ENCODE data around the gene GPR15.

Gene GPR15

DNA sequence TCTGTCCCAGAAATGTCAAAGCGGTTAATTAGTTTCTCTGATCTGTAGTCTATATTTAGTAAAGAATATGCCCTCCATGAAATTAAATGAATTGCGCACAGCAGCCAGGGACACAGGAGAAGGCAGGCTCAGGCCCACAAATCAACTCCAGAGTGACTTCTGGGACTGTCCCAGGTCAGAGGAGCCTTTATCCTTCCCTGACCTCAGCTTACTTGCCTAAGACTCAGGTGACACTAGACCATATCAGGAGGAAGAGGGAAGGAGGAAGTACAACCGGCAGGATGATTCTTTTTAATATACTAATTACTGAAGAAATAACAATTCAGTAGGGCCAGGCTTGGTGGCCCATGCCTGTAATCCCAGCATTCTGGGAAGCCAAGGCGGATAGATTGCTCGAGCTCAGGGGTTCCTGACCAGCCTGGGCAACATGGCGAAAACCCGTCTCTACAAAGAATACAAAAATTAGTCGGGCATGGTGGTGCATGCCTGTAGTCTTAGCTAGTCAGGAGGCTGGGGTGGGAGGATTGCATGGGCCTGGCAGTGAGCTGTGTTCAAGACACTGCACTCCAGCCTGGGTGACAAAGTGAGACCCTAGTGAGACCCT is 1.8 kb upstream of the GPR15 start:
- Histone ChIP-seq H3K9me3 (ENCODE audit: control insufficient read depth in 2 of 2, low read length in 2 of 2) (no peaks in the 10 kb centered on the region), H3K9ac (ENCODE audit: low read depth in 1 of 2, low read length in 2 of 2) (no peak overlapping the region), H3K27me3 (ENCODE audit: control insufficient read depth in 2 of 2, insufficient read depth in 2 of 2, low read length in 2 of 2) (no peaks in the 10 kb centered on the region), H3K4me3 (ENCODE audit: low read length in 2 of 2) (peak overlapping the region in 1 of 2 donors; percentile 37), H3K27ac (ENCODE audit: low read depth in 2 of 2, low read length in 2 of 2) (peak overlapping the region in 1 of 2 donors; percentile 57), H3K36me3 (ENCODE audit: control insufficient read depth in 2 of 2, insufficient read depth in 2 of 2, low read length in 2 of 2) (no peaks in the 10 kb centered on the region), H3K4me1 (ENCODE audit: control insufficient read depth in 2 of 2, insufficient read depth in 2 of 2, low read length in 2 of 2) (no peaks in the 10 kb centered on the region)

DNA sequence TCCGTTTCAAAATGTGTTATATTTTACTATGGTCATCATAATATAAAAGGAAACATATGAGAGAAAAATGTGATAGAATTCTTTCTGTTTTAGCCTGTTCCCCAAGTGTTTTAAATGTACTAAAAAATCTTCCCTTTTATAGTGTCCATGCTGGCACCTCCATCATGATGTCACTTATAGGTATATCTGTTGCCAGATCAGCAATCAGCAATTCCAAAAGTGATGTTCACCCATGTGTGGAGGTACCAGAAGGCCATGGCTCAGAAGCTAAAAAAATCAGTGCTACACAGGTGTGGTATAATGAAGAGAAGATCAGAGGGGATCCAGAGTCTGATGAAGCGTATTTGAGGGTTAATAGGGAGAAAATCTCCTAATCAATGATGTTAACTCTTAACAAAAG is 1.1 kb upstream of the GPR15 start:
- Histone ChIP-seq H3K9ac (ENCODE audit: low read depth in 1 of 2, low read length in 2 of 2) (no peak overlapping the region), H3K27me3 (ENCODE audit: control insufficient read depth in 2 of 2, insufficient read depth in 2 of 2, low read length in 2 of 2) (no peaks in the 10 kb centered on the region), H3K4me3 (ENCODE audit: low read length in 2 of 2) (peak overlapping the region in 1 of 2 donors; percentile 10), H3K9me3 (ENCODE audit: control insufficient read depth in 2 of 2, low read length in 2 of 2) (no peaks in the 10 kb centered on the region), H3K27ac (ENCODE audit: low read depth in 2 of 2, low read length in 2 of 2) (peak overlapping the region in 1 of 2 donors; percentile 24), H3K36me3 (ENCODE audit: control insufficient read depth in 2 of 2, insufficient read depth in 2 of 2, low read length in 2 of 2) (no peaks in the 10 kb centered on the region), H3K4me1 (ENCODE audit: control insufficient read depth in 2 of 2, insufficient read depth in 2 of 2, low read length in 2 of 2) (no peaks in the 10 kb centered on the region)

DNA sequence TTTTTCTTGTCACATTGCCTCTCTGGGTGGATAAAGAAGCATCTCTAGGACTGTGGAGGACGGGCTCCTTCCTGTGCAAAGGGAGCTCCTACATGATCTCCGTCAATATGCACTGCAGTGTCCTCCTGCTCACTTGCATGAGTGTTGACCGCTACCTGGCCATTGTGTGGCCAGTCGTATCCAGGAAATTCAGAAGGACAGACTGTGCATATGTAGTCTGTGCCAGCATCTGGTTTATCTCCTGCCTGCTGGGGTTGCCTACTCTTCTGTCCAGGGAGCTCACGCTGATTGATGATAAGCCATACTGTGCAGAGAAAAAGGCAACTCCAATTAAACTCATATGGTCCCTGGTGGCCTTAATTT is 478 bp downstream of the GPR15 start:
- Histone ChIP-seq H3K27ac (ENCODE audit: low read depth in 2 of 2, low read length in 2 of 2) (peak overlapping the region; percentile 68 to 76), H3K9ac (ENCODE audit: low read depth in 1 of 2, low read length in 2 of 2) (peak overlapping the region; percentile 50 to 66), H3K4me3 (ENCODE audit: low read length in 2 of 2) (peak overlapping the region; percentile 45 to 65), H3K4me1 (ENCODE audit: control insufficient read depth in 2 of 2, insufficient read depth in 2 of 2, low read length in 2 of 2) (no peaks in the 10 kb centered on the region), H3K9me3 (ENCODE audit: control insufficient read depth in 2 of 2, low read length in 2 of 2) (no peaks in the 10 kb centered on the region), H3K27me3 (ENCODE audit: control insufficient read depth in 2 of 2, insufficient read depth in 2 of 2, low read length in 2 of 2) (no peaks in the 10 kb centered on the region), H3K36me3 (ENCODE audit: control insufficient read depth in 2 of 2, insufficient read depth in 2 of 2, low read length in 2 of 2) (no peaks in the 10 kb centered on the region)

DNA sequence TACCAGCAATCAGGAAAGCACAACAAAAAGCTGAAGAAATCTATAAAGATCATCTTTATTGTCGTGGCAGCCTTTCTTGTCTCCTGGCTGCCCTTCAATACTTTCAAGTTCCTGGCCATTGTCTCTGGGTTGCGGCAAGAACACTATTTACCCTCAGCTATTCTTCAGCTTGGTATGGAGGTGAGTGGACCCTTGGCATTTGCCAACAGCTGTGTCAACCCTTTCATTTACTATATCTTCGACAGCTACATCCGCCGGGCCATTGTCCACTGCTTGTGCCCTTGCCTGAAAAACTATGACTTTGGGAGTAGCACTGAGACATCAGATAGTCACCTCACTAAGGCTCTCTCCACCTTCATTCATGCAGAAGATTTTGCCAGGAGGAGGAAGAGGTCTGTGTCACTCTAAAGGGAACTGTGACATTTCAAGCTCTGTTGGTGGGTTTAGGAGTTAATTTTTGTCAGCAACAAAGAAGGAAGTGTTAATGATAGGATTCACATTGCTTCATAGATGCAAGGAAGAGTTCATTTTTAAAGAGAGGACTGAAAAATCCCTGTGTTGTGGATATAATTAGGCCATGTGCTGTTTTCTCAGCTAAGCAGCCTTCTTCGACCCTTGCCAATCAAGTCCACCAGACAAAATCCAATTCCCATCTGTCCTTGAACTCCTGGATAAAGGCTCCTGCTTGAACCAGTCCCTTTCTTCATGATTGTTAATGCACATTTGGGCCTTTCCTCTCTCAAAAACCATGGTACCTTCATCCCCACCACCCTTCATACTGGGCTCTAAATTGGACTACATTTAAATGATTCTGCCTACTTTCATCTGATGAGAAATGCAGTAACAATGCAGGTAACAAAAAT is 1.2 kb downstream of the GPR15 start:
- Histone ChIP-seq H3K27ac (ENCODE audit: low read depth in 2 of 2, low read length in 2 of 2) (peak overlapping the region; percentile 68 to 76), H3K27me3 (ENCODE audit: control insufficient read depth in 2 of 2, insufficient read depth in 2 of 2, low read length in 2 of 2) (no peaks in the 10 kb centered on the region), H3K36me3 (ENCODE audit: control insufficient read depth in 2 of 2, insufficient read depth in 2 of 2, low read length in 2 of 2) (no peaks in the 10 kb centered on the region), H3K9me3 (ENCODE audit: control insufficient read depth in 2 of 2, low read length in 2 of 2) (no peaks in the 10 kb centered on the region), H3K4me1 (ENCODE audit: control insufficient read depth in 2 of 2, insufficient read depth in 2 of 2, low read length in 2 of 2) (no peaks in the 10 kb centered on the region), H3K4me3 (ENCODE audit: low read length in 2 of 2) (peak overlapping the region; percentile 45 to 65), H3K9ac (ENCODE audit: low read depth in 1 of 2, low read length in 2 of 2) (peak overlapping the region; percentile 50 to 66)

DNA sequence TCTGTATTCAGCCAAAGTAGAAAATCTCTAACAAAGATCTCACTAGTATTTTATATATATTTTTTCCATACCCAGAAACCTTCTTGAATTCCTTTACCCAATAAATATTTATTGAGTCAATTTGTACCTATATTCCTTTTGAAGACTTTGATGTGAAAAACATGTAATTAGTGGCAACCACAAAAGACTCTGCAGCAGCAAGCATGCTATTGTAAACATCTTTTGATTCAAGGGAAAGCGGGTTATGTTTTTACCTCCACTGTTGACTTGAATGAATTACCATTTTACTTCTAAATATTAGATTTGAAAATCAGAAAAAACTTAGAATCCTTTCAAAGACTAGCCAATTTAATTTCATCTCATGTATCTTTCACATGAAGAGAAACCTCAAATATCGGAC is 2.4 kb downstream of the GPR15 start:
- Histone ChIP-seq H3K36me3 (ENCODE audit: control insufficient read depth in 2 of 2, insufficient read depth in 2 of 2, low read length in 2 of 2) (no peaks in the 10 kb centered on the region), H3K4me3 (ENCODE audit: low read length in 2 of 2) (peak overlapping the region in 1 of 2 donors; percentile 65), H3K27me3 (ENCODE audit: control insufficient read depth in 2 of 2, insufficient read depth in 2 of 2, low read length in 2 of 2) (no peaks in the 10 kb centered on the region), H3K9ac (ENCODE audit: low read depth in 1 of 2, low read length in 2 of 2) (no peak overlapping the region), H3K9me3 (ENCODE audit: control insufficient read depth in 2 of 2, low read length in 2 of 2) (no peaks in the 10 kb centered on the region), H3K4me1 (ENCODE audit: control insufficient read depth in 2 of 2, insufficient read depth in 2 of 2, low read length in 2 of 2) (no peaks in the 10 kb centered on the region), H3K27ac (ENCODE audit: low read depth in 2 of 2, low read length in 2 of 2) (peak overlapping the region in 1 of 2 donors; percentile 17)

DNA sequence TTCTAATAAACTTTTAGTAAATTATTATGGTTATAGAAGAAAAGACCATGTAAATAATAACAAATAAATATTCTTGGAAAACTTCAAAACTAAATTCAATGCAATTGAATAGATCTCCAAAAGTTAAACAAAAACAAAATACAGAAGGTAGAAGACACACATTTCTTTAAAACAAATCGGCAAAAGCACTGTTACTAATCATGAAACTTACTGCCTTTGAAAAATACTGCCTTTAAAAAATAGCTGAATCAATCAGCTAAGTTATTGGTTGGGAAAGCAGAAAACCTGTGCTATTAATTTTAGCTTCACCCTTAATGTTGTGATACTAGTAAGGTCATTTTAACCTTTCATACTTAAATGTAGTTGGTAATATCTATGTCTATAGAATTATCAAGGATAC is 3.0 kb downstream of the GPR15 start:
- Histone ChIP-seq H3K27me3 (ENCODE audit: control insufficient read depth in 2 of 2, insufficient read depth in 2 of 2, low read length in 2 of 2) (no peaks in the 10 kb centered on the region), H3K4me1 (ENCODE audit: control insufficient read depth in 2 of 2, insufficient read depth in 2 of 2, low read length in 2 of 2) (no peaks in the 10 kb centered on the region)

DNA sequence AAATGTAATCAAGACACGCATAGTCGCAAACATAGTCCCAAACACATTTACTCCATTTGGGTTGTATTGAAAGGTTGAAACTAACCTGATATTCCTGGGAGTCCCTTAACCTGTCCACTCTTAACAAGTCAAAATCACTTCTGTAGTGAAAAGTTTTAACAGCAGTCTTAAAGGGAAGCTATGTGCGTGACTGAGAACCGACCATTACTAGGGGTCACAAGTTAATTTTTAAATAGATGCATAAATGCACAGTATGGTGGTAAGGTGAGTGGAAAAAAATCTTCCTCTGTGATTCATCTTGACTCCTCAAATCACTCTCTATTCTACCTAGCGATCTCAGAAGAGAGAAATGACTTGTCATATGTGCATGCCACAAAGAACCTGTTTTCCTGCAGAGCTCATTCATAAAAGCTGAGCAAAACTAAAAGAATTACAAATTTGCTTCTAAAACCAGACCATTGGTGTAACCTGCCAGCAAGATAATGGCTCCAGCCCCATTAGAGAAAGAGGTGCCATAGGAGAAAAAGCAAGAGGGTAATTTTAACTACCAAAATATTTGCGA is 4.8 kb downstream of the GPR15 start:
- peak overlapping the region in 1 of 2 donors; percentile 1 for H3K4me3 ChIP-seq (ENCODE audit: low read length in 2 of 2)

More for the DNA sequence above, 3.0 kb downstream of the GPR15 start:
- Histone ChIP-seq H3K36me3 (ENCODE audit: control insufficient read depth in 2 of 2, insufficient read depth in 2 of 2, low read length in 2 of 2) (no peaks in the 10 kb centered on the region), H3K9me3 (ENCODE audit: control insufficient read depth in 2 of 2, low read length in 2 of 2) (no peaks in the 10 kb centered on the region), H3K4me3 (ENCODE audit: low read length in 2 of 2) (peak overlapping the region in 1 of 2 donors; percentile 65), H3K27ac (ENCODE audit: low read depth in 2 of 2, low read length in 2 of 2) (peak overlapping the region in 1 of 2 donors; percentile 22), H3K9ac (ENCODE audit: low read depth in 1 of 2, low read length in 2 of 2) (no peak overlapping the region)

DNA sequence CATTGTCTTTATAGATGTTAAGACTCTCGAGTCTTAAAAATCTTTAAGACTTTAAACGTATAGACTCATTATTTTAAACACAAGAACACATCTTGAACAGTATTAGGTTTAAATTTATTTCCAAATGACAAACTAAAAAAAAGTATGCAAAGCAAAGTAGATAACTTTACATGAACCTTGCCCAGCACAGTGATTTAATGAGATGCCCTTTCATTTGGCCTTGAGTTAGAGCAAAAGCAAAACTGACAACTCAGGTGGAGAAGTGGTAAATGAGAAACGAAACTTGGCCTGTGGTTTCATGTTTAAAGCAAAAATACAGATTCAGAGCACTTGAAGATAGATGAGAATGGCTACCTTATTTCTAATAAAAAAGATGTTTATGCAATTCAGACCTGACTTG is 8.6 kb downstream of the GPR15 start:
- H3K9ac ChIP-seq (ENCODE audit: low read depth in 1 of 2, low read length in 2 of 2) = no peak overlapping the region
- H3K27ac ChIP-seq (ENCODE audit: low read depth in 2 of 2, low read length in 2 of 2) = no peak overlapping the region
- H3K36me3 ChIP-seq (ENCODE audit: control insufficient read depth in 2 of 2, insufficient read depth in 2 of 2, low read length in 2 of 2) = no peaks in the 10 kb centered on the region
- no peaks in the 10 kb centered on the region for H3K4me1 ChIP-seq (ENCODE audit: control insufficient read depth in 2 of 2, insufficient read depth in 2 of 2, low read length in 2 of 2)
- no peaks in the 10 kb centered on the region for H3K27me3 ChIP-seq (ENCODE audit: control insufficient read depth in 2 of 2, insufficient read depth in 2 of 2, low read length in 2 of 2)
- no peaks in the 10 kb centered on the region for H3K9me3 ChIP-seq (ENCODE audit: control insufficient read depth in 2 of 2, low read length in 2 of 2)
- H3K4me3 ChIP-seq (ENCODE audit: low read length in 2 of 2) = no peak overlapping the region

More for the DNA sequence above, 4.8 kb downstream of the GPR15 start:
- Histone ChIP-seq H3K4me1 (ENCODE audit: control insufficient read depth in 2 of 2, insufficient read depth in 2 of 2, low read length in 2 of 2) (no peaks in the 10 kb centered on the region), H3K9me3 (ENCODE audit: control insufficient read depth in 2 of 2, low read length in 2 of 2) (no peaks in the 10 kb centered on the region), H3K27me3 (ENCODE audit: control insufficient read depth in 2 of 2, insufficient read depth in 2 of 2, low read length in 2 of 2) (no peaks in the 10 kb centered on the region), H3K9ac (ENCODE audit: low read depth in 1 of 2, low read length in 2 of 2) (no peak overlapping the region), H3K27ac (ENCODE audit: low read depth in 2 of 2, low read length in 2 of 2) (peak overlapping the region; percentile 25 to 58), H3K36me3 (ENCODE audit: control insufficient read depth in 2 of 2, insufficient read depth in 2 of 2, low read length in 2 of 2) (no peaks in the 10 kb centered on the region)

DNA sequence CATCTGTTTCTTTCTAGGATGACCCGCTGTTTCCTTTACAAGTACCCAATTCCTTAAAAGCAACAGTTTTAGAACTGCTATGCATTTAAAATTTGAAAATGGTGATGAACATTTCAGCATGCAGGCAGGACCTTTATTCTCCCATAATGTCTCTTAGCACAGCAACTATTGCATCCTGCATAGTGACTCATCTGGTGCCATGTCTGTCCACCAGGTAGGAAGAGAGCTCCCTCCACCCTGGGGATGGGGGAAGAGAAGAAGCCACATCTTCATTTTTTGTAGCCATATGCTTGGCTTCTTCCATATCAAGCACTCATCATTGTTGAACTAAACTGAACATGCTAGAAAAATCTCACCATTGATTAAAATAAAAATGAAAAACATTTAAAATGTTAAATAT is 9.9 kb downstream of the GPR15 start:
- Histone ChIP-seq H3K4me3 (ENCODE audit: low read length in 2 of 2) (no peak overlapping the region), H3K36me3 (ENCODE audit: control insufficient read depth in 2 of 2, insufficient read depth in 2 of 2, low read length in 2 of 2) (no peaks in the 10 kb centered on the region), H3K9ac (ENCODE audit: low read depth in 1 of 2, low read length in 2 of 2) (no peak overlapping the region)

DNA sequence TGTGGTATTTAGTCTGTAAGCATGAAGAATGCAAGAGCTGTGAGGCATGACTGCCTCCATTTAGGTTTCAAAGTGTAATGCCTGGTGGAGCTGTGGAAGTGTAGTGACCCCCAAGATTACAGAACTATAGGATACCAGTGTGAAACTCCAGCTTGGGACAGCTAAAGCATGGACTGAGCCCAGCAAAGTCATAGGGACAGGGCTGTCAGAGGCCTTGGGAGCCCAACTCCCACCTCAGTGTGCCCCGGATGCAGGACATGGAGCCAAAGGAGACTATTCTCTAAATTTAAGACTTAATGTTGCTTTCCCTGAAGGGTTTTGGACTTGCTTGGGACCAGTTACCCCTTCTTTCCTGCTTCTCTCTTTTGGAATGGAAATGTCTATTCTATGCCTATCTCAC is 10.8 kb downstream of the GPR15 start:
- H3K9ac ChIP-seq (ENCODE audit: low read depth in 1 of 2, low read length in 2 of 2) = no peak overlapping the region
- H3K27me3 ChIP-seq (ENCODE audit: control insufficient read depth in 2 of 2, insufficient read depth in 2 of 2, low read length in 2 of 2) = no peaks in the 10 kb centered on the region
- no peak overlapping the region for H3K4me3 ChIP-seq (ENCODE audit: low read length in 2 of 2)
- H3K4me1 ChIP-seq (ENCODE audit: control insufficient read depth in 2 of 2, insufficient read depth in 2 of 2, low read length in 2 of 2) = no peaks in the 10 kb centered on the region
- no peaks in the 10 kb centered on the region for H3K9me3 ChIP-seq (ENCODE audit: control insufficient read depth in 2 of 2, low read length in 2 of 2)
- H3K36me3 ChIP-seq (ENCODE audit: control insufficient read depth in 2 of 2, insufficient read depth in 2 of 2, low read length in 2 of 2) = no peaks in the 10 kb centered on the region
- H3K27ac ChIP-seq (ENCODE audit: low read depth in 2 of 2, low read length in 2 of 2) = no peak overlapping the region

More for the DNA sequence above, 9.9 kb downstream of the GPR15 start:
- no peaks in the 10 kb centered on the region for H3K27me3 ChIP-seq (ENCODE audit: control insufficient read depth in 2 of 2, insufficient read depth in 2 of 2, low read length in 2 of 2)
- H3K4me1 ChIP-seq (ENCODE audit: control insufficient read depth in 2 of 2, insufficient read depth in 2 of 2, low read length in 2 of 2) = no peaks in the 10 kb centered on the region
- H3K27ac ChIP-seq (ENCODE audit: low read depth in 2 of 2, low read length in 2 of 2) = no peak overlapping the region
- no peaks in the 10 kb centered on the region for H3K9me3 ChIP-seq (ENCODE audit: control insufficient read depth in 2 of 2, low read length in 2 of 2)
